K562 (cell line): Measurements from ENCODE around the gene SPRYD3. TPM values are rescaled to one million over a fixed set of nuclear protein-coding genes. Genes with fewer than 3 reads are reported as not detected.

Experiments used
- ATAC-seq: fragments of 200-7000 bp; cut with Tn5 transposase; 3 replicates; pipeline ENCODE4 v1.9.1; 2020; ENCODE audit warnings: moderate library complexity
- BruUV-seq: library from RNA; stranded (reverse); fragments of 400-500 nt; replicated peaks from 2 replicates; lab custom pipeline; 2021; lab: Mats Ljungman, UMichigan
- CTCF ChIA-PET: fragments of 300-600 bp; formaldehyde crosslinking; extraction: SDS; loops from one replicate; lab custom pipeline; 2021; ENCODE audit warnings: low intra/inter-chr PET ratio; lab: Yijun Ruan, JAX
- POLR2A ChIA-PET: fragments of 300-600, 350-650 bp; sonication (Branson Sonifier 250); formaldehyde crosslinking; extraction: SDS; loops from one replicate; lab custom pipeline; 2021; ENCODE audit warnings: antibody characterized with exemption, inconsistent platforms; lab: Yijun Ruan, JAX
- DNase-seq, 4 experiments: peaks; one replicate each; pipeline versions ENCODE4 v3.0.0 to v3.0.0-alpha.2; 2011 to 2018; ENCODE audit warnings: low spot score in 3 of 4, mixed read lengths in 3 of 4; ENCODE audit errors: extremely low read depth in 1 of 4
- FAIRE-seq: peaks from 2 replicates; lab custom pipeline; 2011; peaks lifted over from hg19 to GRCh38; lab: Jason Lieb, UNC
- H2AFZ ChIP-seq: 2 replicates; pipeline ENCODE4 v1.6.0; 2011; ENCODE audit warnings: low read depth, low read length, control low read depth, inconsistent platforms
- H3K27ac ChIP-seq: fragments of 200-600 bp; 3 replicates; pipeline ENCODE4 v1.8.0; 2011; ENCODE audit warnings: low read depth, mild to moderate bottlenecking, control low read depth, inconsistent platforms, low read length, moderate library complexity, mixed read lengths; ENCODE audit errors: extremely low read depth
- H3K27me3 ChIP-seq, 2 experiments: fragments of 300-600 bp in 1 of 2; 2 replicates in 1 of 2; 3 replicates in 1 of 2; pipeline versions ENCODE4 v1.6.0 to v1.8.0; 2011; ENCODE audit warnings: inconsistent platforms in 2 of 2, low read length in 2 of 2, mild to moderate bottlenecking in 1 of 2, mixed read lengths in 1 of 2, moderate library complexity in 1 of 2; ENCODE audit not compliant: control insufficient read depth in 2 of 2, insufficient read depth in 2 of 2
- H3K36me3 ChIP-seq: fragments of 300-600 bp; 3 replicates; pipeline ENCODE4 v1.8.0; 2011; ENCODE audit warnings: mild to moderate bottlenecking, low read length, inconsistent platforms; ENCODE audit not compliant: control insufficient read depth, insufficient read depth
- H3K4me1 ChIP-seq, 2 experiments: fragments of 200-600 bp in 1 of 2; replicated peaks in 1 of 2; 2 replicates in 1 of 2; 3 replicates in 1 of 2; pipeline versions ENCODE4 v1.5.1 to v1.8.0; 2011; ENCODE audit warnings: inconsistent platforms in 2 of 2, low read length in 2 of 2, mild to moderate bottlenecking in 1 of 2, mixed read lengths in 1 of 2, moderate library complexity in 1 of 2; ENCODE audit not compliant: control insufficient read depth in 2 of 2, insufficient read depth in 2 of 2
- H3K4me2 ChIP-seq: 2 replicates; pipeline ENCODE4 v1.6.1; 2011; ENCODE audit warnings: low read length, control low read depth, inconsistent platforms, mixed read lengths; ENCODE audit not compliant: insufficient read depth
- H3K4me3 ChIP-seq: fragments of 200-600 bp; sonication (generic), shearing (Covaris generic); 2 replicates; pipeline ENCODE4 v1.5.1; 2016; ENCODE audit warnings: control low read depth, inconsistent platforms
- H3K79me2 ChIP-seq: fragments of 200-600 bp; 3 replicates; pipeline ENCODE4 v1.8.0; 2011; ENCODE audit warnings: low read length, inconsistent platforms; ENCODE audit not compliant: control insufficient read depth, insufficient read depth
- H3K9ac ChIP-seq, 2 experiments: 2 replicates each; pipeline versions ENCODE4 v1.6.0 to v1.6.1; 2011; ENCODE audit warnings: low read depth in 2 of 2, low read length in 2 of 2, control low read depth in 1 of 2, inconsistent platforms in 1 of 2, mild to moderate bottlenecking in 1 of 2, mixed read lengths in 1 of 2; ENCODE audit not compliant: insufficient read depth in 1 of 2
- H3K9me1 ChIP-seq: one replicate; pipeline ENCODE4 v1.6.0; 2011; ENCODE audit warnings: inconsistent platforms, mild to moderate bottlenecking, low read length, moderate library complexity; ENCODE audit not compliant: control insufficient read depth, insufficient read depth
- H3K9me3 ChIP-seq: replicated peaks from 2 replicates; pipeline ENCODE4 v1.5.1; 2011; ENCODE audit warnings: low read depth, low read length, inconsistent platforms; ENCODE audit not compliant: control insufficient read depth, insufficient read depth
- H4K20me1 ChIP-seq: replicated peaks from 2 replicates; pipeline ENCODE4 v1.6.1; 2011; ENCODE audit warnings: low read length, inconsistent platforms, mixed read lengths; ENCODE audit not compliant: control insufficient read depth, insufficient read depth
- CHD1 ChIP-seq: fragments of 200-600 bp; sonication (generic); IDR thresholded peaks from one replicate; pipeline ENCODE4 v1.6.1; 2012; ENCODE audit warnings: mild to moderate bottlenecking, moderate library complexity, low read length, inconsistent platforms
- GABPB1 ChIP-seq: sonication (generic); formaldehyde crosslinking; IDR thresholded peaks from 2 replicates; pipeline ENCODE4 v1.8.0; 2022; ENCODE audit warnings: mild to moderate bottlenecking, missing genetic modification reagents
- HMBOX1 ChIP-seq: sonication (generic); IDR thresholded peaks from 2 replicates; pipeline ENCODE4 v1.6.1; 2016
- KAT8 ChIP-seq: fragments of 450-650 bp; IDR thresholded peaks from 2 replicates; pipeline ENCODE4 v1.6.1; 2016; ENCODE audit warnings: low read depth, mild to moderate bottlenecking
- KHSRP ChIP-seq: fragments of 450-650 bp; IDR thresholded peaks from 2 replicates; pipeline ENCODE4 v1.6.1; 2017
- MTA1 ChIP-seq: fragments of 450-650 bp; IDR thresholded peaks from 2 replicates; pipeline ENCODE4 v1.6.1; 2017; ENCODE audit warnings: borderline replicate concordance
- NR2C1 ChIP-seq, 2 experiments: fragments of 450-650 bp; IDR thresholded peaks; 2 replicates each; pipeline ENCODE4 v1.6.1; 2017; ENCODE audit warnings: mild to moderate bottlenecking in 2 of 2, antibody characterized with exemption in 1 of 2, inconsistent platforms in 1 of 2, missing compliant biosample characterization in 1 of 2, missing genetic modification characterization in 1 of 2
- NR2C2 ChIP-seq, 2 experiments: fragments of 200-800 bp in 1 of 2; sonication (Bioruptor generic) in 1 of 2; sonication (generic) in 1 of 2; formaldehyde crosslinking in 1 of 2; IDR thresholded peaks; 2 replicates each; pipeline versions ENCODE4 v1.6.1 to v1.8.0; 2016 to 2022; ENCODE audit warnings: mild to moderate bottlenecking in 1 of 2, missing compliant biosample characterization in 1 of 2, missing genetic modification characterization in 1 of 2, missing genetic modification reagents in 1 of 2
- NUFIP1 ChIP-seq: fragments of 450-650 bp; IDR thresholded peaks from 2 replicates; pipeline ENCODE4 v1.6.1; 2018; ENCODE audit not compliant: partially characterized antibody
- RFX1 ChIP-seq: fragments of 450-650 bp; IDR thresholded peaks from 2 replicates; pipeline ENCODE4 v1.6.1; 2016; ENCODE audit warnings: mild to moderate bottlenecking, moderate library complexity
- SPI1 ChIP-seq: IDR thresholded peaks from 2 replicates; pipeline ENCODE4 v1.6.1; 2011; ENCODE audit warnings: low read depth, low read length, control low read depth, borderline replicate concordance
- ZBTB11 ChIP-seq, 3 experiments: fragments of 200-800 bp in 1 of 3; fragments of 250-450 bp in 1 of 3; fragments of 450-650 bp in 1 of 3; sonication (Bioruptor Pico) in 1 of 3; sonication (Bioruptor generic) in 1 of 3; formaldehyde crosslinking in 1 of 3; IDR thresholded peaks; 2 replicates each; pipeline versions ENCODE4 v1.6.1 to v1.8.0; 2016 to 2022; ENCODE audit warnings: mild to moderate bottlenecking in 2 of 3, missing genetic modification characterization in 2 of 3, missing compliant biosample characterization in 1 of 3, moderate library complexity in 1 of 3
- ZNF384 ChIP-seq: IDR thresholded peaks from 2 replicates; pipeline ENCODE4 v1.6.1; 2012; ENCODE audit warnings: low read depth, low read length, improper control_type of control experiment
- ZNF561 ChIP-seq: fragments of 450-650 bp; formaldehyde crosslinking; conservative IDR thresholded peaks from 2 replicates; pipeline ENCODE4 v1.4.0; 2020; ENCODE audit warnings: mild to moderate bottlenecking, moderate library complexity
- ZNF740 ChIP-seq, 3 experiments: fragments of 200-800 bp in 1 of 3; sonication (Bioruptor generic) in 1 of 3; sonication (generic) in 1 of 3; formaldehyde crosslinking in 1 of 3; IDR thresholded peaks; 2 replicates each; pipeline versions ENCODE4 v1.6.1 to v1.8.0; 2016 to 2022; ENCODE audit warnings: mild to moderate bottlenecking in 2 of 3, missing compliant biosample characterization in 2 of 3, missing genetic modification characterization in 2 of 3, missing genetic modification reagents in 1 of 3
- WGBS: fragments of 100-300 bp; shearing (Covaris generic); methylation state at CpG from one replicate; pipeline ENCODE4 v1.1.6; 2016; ENCODE audit warnings: low coverage, mixed read lengths; ENCODE audit not compliant: insufficient coverage; ENCODE audit errors: missing lambda C conversion rate; 5-methylcytosine and 5-hydroxymethylcytosine counted together
- in situ Hi-C: fragments of 300-500 bp; cut with MboI; formaldehyde crosslinking; loops from 4 replicates; pipeline ENCODE4 v1.15.0; 2018; ENCODE audit warnings: inconsistent platforms, mixed read lengths
- intact Hi-C: fragments of 100-400 bp; cut with micrococcal nuclease; formaldehyde crosslinking; loops from 2 replicates; pipeline ENCODE4 v1.14.2; 2022
- polyA plus RNA-seq, 8 experiments: library from polyadenylated mRNA; depleted of rRNA in 4 of 8; stranded (reverse) in 5 of 8; unstranded in 3 of 8; fragments of >200 nt; fragmentation: Nextera tagmentation in 2 of 8; fragmentation: Illumina TruSeq in 1 of 8; extraction: Ambion mirVana in 2 of 8; extraction: Trizol in 1 of 8; gene quantifications; 2 replicates each; pipeline versions ENCODE4 v1.2.1 to v1.2.3, GENCODE V29; 2011 to 2014; ENCODE audit warnings: inconsistent platforms in 1 of 8, missing spikeins in 1 of 8
- total RNA-seq, 7 experiments: library from RNA; depleted of rRNA in 6 of 7; stranded (reverse); fragments of >200 nt in 6 of 7; fragmentation: Illumina TruSeq in 2 of 7; extraction: Trizol in 2 of 7; gene quantifications; 2 replicates each; pipeline versions ENCODE4 v1.2.1 to v1.2.3, GENCODE V29; 2011 to 2021; ENCODE audit warnings: low replicate concordance in 1 of 7

SPRYD3 gene
- total and polyA plus RNA-seq, 9 of the 15 experiments (the other 6 are each of a cell fraction or from before 2014, with no cell fraction given), result 1.5 to 13.6 (median 7.6) TPM

- no peak for ATAC-seq
- no peaks in the 10 kb centered on the region for H3K9me3 ChIP-seq
- H3K79me2 ChIP-seq, result no peaks in the 10 kb centered on the region
- H2AFZ ChIP-seq, result no peak overlapping the region
- H3K36me3 ChIP-seq, result no peaks in the 10 kb centered on the region
- H3K27ac ChIP-seq, result no peak overlapping the region
- no peak overlapping the region for H3K4me2 ChIP-seq
- ChIA-PET POLR2A (interaction anchor here (0.9 to 1.6 kb wide), 2 partner anchors 8 to 32 kb away, joined by 3 to 9 read pairs; no protein-coding TSS in a partner anchor), CTCF (no interaction called here)
- intact Hi-C loops (no loop called here), in situ Hi-C loops (loop anchor here (5.0 kb wide), 1 partner anchor 37 kb away; no protein-coding TSS in a partner anchor)
- FAIRE-seq, result no peak
- H3K9me1 ChIP-seq, result peaks cover 4% of the 10 kb centered on the region
- no TSS peak for BruUV-seq
- H3K4me1 ChIP-seq, result peaks cover 23 to 28% of the 10 kb centered on the region in 2 experiments
- TF ChIP-seq HMBOX1 (peak; percentile 11; the same call in 1 of the 2 replicates), KAT8 (no peak), NUFIP1 (no peak), ZBTB11 (CRISPR knock-in tag; IDR thresholded peaks at IDR 0.05) (no peak), ZNF384 (peak; percentile 47; the same call in 1 of the 2 replicates), RFX1 (no peak), ZNF561 (CRISPR knock-in tag) (no peak), CHD1 (no peak), KHSRP (no peak), SPI1 (no peak), NR2C1 (IDR thresholded peaks at IDR 0.05) (peak; percentile 90), NR2C1 (tag; IDR thresholded peaks at IDR 0.05) (peak; percentile 92), ZNF740 (CRISPR knock-in tag; IDR thresholded peaks at IDR 0.05) (no peak), ZNF740 (tag; IDR thresholded peaks at IDR 0.05) (no peak), MTA1 (no peak), GABPB1 (CRISPR knock-in tag) (no peak), NR2C2 (CRISPR knock-in tag; IDR thresholded peaks at IDR 0.05) (peak; percentile 86; the same call in 1 of the 2 replicates), NR2C2 (tag; IDR thresholded peaks at IDR 0.05) (peak; percentile 86)
- peak overlapping the region in 1 of 2 experiments; percentile 79; a peak in 1 of 4 replicates for H3K9ac ChIP-seq
- WGBS, result no CpG with 5 or more reads among the region's 3 CpGs
- H4K20me1 ChIP-seq, result no peaks in the 10 kb centered on the region
- H3K27me3 ChIP-seq, result no peaks in the 10 kb centered on the region; a peak in 1 of 5 replicates
- H3K4me3 ChIP-seq, result no peak overlapping the region
- DNase-seq, result peak in 2 of 4 experiments; percentile 30 to 49
These were observed 24.7 kb upstream of the SPRYD3 start for GRCh38 chr12:53103860-53104305.
